ENCODE results near the gene GNB2. TPM values are rescaled to one million over a fixed set of nuclear protein-coding genes. Genes with fewer than 3 reads are reported as not detected.
"Not testable (repeated sequence)": the region's sequence is repeated elsewhere in the genome, so short reads cannot be mapped to it uniquely, and the experiment has no call there.

GNB2 gene
- total RNA-seq, 1 experiment from 2014 or later, result 105 TPM

GRCh38 chr7:100642534-100642907 is 31.0 kb upstream of the GNB2 start:
- H3K36me3 ChIP-seq, result no peaks in the 10 kb centered on the region
- no peak overlapping the region for H3K27ac ChIP-seq
- H3K4me1 ChIP-seq, result no peaks in the 10 kb centered on the region
- no peaks in the 10 kb centered on the region for H3K9me3 ChIP-seq (replicated peaks)
- no peak for DNase-seq
- no peak overlapping the region for H3K4me3 ChIP-seq
- peaks cover 23% of the 10 kb centered on the region; the same call in 1 of the 2 replicates for H3K27me3 ChIP-seq

- Histone ChIP-seq H3K9me3 (replicated peaks) (no peaks in the 10 kb centered on the region), H3K4me1 (no peaks in the 10 kb centered on the region), H3K4me3 (no peak overlapping the region), H3K27ac (no peak overlapping the region), H3K36me3 (no peaks in the 10 kb centered on the region), H3K27me3 (peaks cover 6% of the 10 kb centered on the region; the same call in 1 of the 2 replicates)
- DNase-seq, result no peak
Observed at GRCh38 chr7:100649826-100650565, 23.5 kb upstream of the GNB2 start.

GRCh38 chr7:100654908-100655831 is 18.4 kb upstream of the GNB2 start:
- Histone ChIP-seq H3K4me1 (no peaks in the 10 kb centered on the region), H3K27me3 (no peaks in the 10 kb centered on the region), H3K4me3 (no peak overlapping the region), H3K36me3 (no peaks in the 10 kb centered on the region), H3K27ac (no peak overlapping the region), H3K9me3 (replicated peaks) (no peaks in the 10 kb centered on the region)
- DNase-seq, result no peak

GRCh38 chr7:100655908-100656674 is 17.4 kb upstream of the GNB2 start, which contains the start of gene ACTL6B:
Gene ACTL6B (minus strand): TSS chr7:100656448. CDS start chr7:100656354, 94 bp downstream.
- Histone ChIP-seq H3K9me3 (replicated peaks) (no peaks in the 10 kb centered on the region), H3K4me1 (no peaks in the 10 kb centered on the region), H3K27me3 (no peaks in the 10 kb centered on the region), H3K27ac (no peak within 1 kb of the TSS), H3K4me3 (no peak within 1 kb of the TSS), H3K36me3 (no peaks in the 10 kb centered on the region)
- DNase-seq, result peak in 1 of 2 experiments; percentile 23

- not testable (repeated sequence) for H3K27me3 ChIP-seq; H3K27ac ChIP-seq; H3K4me1 ChIP-seq; H3K36me3 ChIP-seq; H3K9me3 ChIP-seq (replicated peaks); H3K4me3 ChIP-seq; DNase-seq
Observed at GRCh38 chr7:100662194-100662776, 11.3 kb upstream of the GNB2 start.

- Histone ChIP-seq H3K9me3 (replicated peaks) (no peaks in the 10 kb centered on the region), H3K27me3 (no peaks in the 10 kb centered on the region), H3K36me3 (no peaks in the 10 kb centered on the region), H3K4me1 (no peaks in the 10 kb centered on the region), H3K27ac (no peak overlapping the region), H3K4me3 (no peak overlapping the region)
- DNase-seq, result no peak
Observed at GRCh38 chr7:100665168-100665726, 8.3 kb upstream of the GNB2 start.

- Histone ChIP-seq H3K27ac (no peak overlapping the region), H3K27me3 (no peaks in the 10 kb centered on the region), H3K4me3 (no peak overlapping the region), H3K9me3 (replicated peaks) (no peaks in the 10 kb centered on the region), H3K36me3 (no peaks in the 10 kb centered on the region), H3K4me1 (no peaks in the 10 kb centered on the region)
- DNase-seq, result no peak
Observed at GRCh38 chr7:100667331-100668068, 6.0 kb upstream of the GNB2 start.

- Histone ChIP-seq H3K4me1 (no peaks in the 10 kb centered on the region), H3K4me3 (no peak overlapping the region), H3K36me3 (no peaks in the 10 kb centered on the region), H3K27ac (no peak overlapping the region), H3K9me3 (replicated peaks) (no peaks in the 10 kb centered on the region), H3K27me3 (no peaks in the 10 kb centered on the region)
- DNase-seq, result no peak
Observed at GRCh38 chr7:100668069-100668449, 5.5 kb upstream of the GNB2 start.

GRCh38 chr7:100669106-100669505 is 4.4 kb upstream of the GNB2 start:
- H3K36me3 ChIP-seq; H3K9me3 ChIP-seq (replicated peaks); H3K27ac ChIP-seq; H3K4me3 ChIP-seq; DNase-seq; H3K27me3 ChIP-seq; H3K4me1 ChIP-seq: not testable (repeated sequence)

- H3K27ac ChIP-seq, result no peak overlapping the region
- H3K27me3 ChIP-seq, result no peaks in the 10 kb centered on the region
- no peak overlapping the region for H3K4me3 ChIP-seq
- no peaks in the 10 kb centered on the region for H3K36me3 ChIP-seq
- no peaks in the 10 kb centered on the region for H3K4me1 ChIP-seq
- H3K9me3 ChIP-seq (replicated peaks), result no peaks in the 10 kb centered on the region
- no peak for DNase-seq
Observed at GRCh38 chr7:100670074-100670473, 3.5 kb upstream of the GNB2 start.

- DNase-seq, result no peak
- Histone ChIP-seq H3K27ac (no peak overlapping the region), H3K36me3 (peaks cover 1% of the 10 kb centered on the region; the same call in 1 of the 2 replicates), H3K4me1 (no peaks in the 10 kb centered on the region), H3K9me3 (replicated peaks) (no peaks in the 10 kb centered on the region), H3K27me3 (no peaks in the 10 kb centered on the region), H3K4me3 (no peak overlapping the region)
Observed at GRCh38 chr7:100671353-100672327, 1.9 kb upstream of the GNB2 start.

- Histone ChIP-seq H3K27ac (peak overlapping the region; percentile 95; the same call in 1 of the 2 replicates), H3K4me3 (peak overlapping the region; percentile 91), H3K4me1 (no peaks in the 10 kb centered on the region), H3K36me3 (peaks cover 23% of the 10 kb centered on the region), H3K9me3 (replicated peaks) (no peaks in the 10 kb centered on the region), H3K27me3 (no peaks in the 10 kb centered on the region)
- peak in 1 of 2 experiments; percentile 46 for DNase-seq
Observed at GRCh38 chr7:100673942-100674410, 436 bp downstream of the GNB2 start.

Measured in SJCRH30 (cell line).